ENCODE data around the gene USP54. TPM values are rescaled to one million over a fixed set of nuclear protein-coding genes. Genes with fewer than 3 reads are reported as not detected.

Gene USP54
- total and polyA plus RNA-seq, 2 of the 13 experiments (the other 11 are each of a cell fraction or from before 2014, with no cell fraction given): 18.1 to 25.0 TPM

- no peak for TF ChIP-seq GPBP1L1 (CRISPR knock-in tag; IDR thresholded peaks at IDR 0.05)
Observed at GRCh38 chr10:73485320-73485719, 105.8 kb downstream of the USP54 start (continued).

GRCh38 chr10:73480158-73480557, 111.0 kb downstream of the USP54 start:
- Histone ChIP-seq H3K79me2 (ENCODE audit: insufficient read depth, low read length) (no peaks in the 10 kb centered on the region), H3K9ac (ENCODE audit: insufficient read depth, low read depth, low read length) (no peak overlapping the region), H3K27me3 (ENCODE audit: control insufficient read depth in 1 of 2, insufficient read depth in 2 of 2, low read length in 2 of 2) (no peaks in the 10 kb centered on the region), H3K27ac (ENCODE audit: extremely low read length, insufficient read depth, low read length) (no peak overlapping the region), H3K4me2 (ENCODE audit: low read depth, low read length) (no peak overlapping the region), H3K4me3 (replicated peaks in 1 of 3; ENCODE audit: insufficient read depth in 1 of 3, low read depth in 2 of 3, low read length in 3 of 3) (no peak overlapping the region), H3K9me3 (ENCODE audit: low read length) (no peaks in the 10 kb centered on the region), H2AFZ (ENCODE audit: low read length) (no peak overlapping the region), H3K4me1 (ENCODE audit: insufficient read depth, low read length) (no peaks in the 10 kb centered on the region), H4K20me1 (ENCODE audit: insufficient read depth, low read length) (no peaks in the 10 kb centered on the region), H3K36me3 (replicated peaks in 1 of 2; ENCODE audit: control insufficient read depth in 1 of 2, insufficient read depth in 2 of 2, low read length in 2 of 2) (peaks cover 2 to 35% of the 10 kb centered on the region in 2 experiments; a peak in 3 of 5 replicates)
- DNase-seq (ENCODE audit: low spot score) (no peak), ATAC-seq (no peak), FAIRE-seq (no peak)
- no TSS peak for BruUV-seq (replicated peaks)
- CTCF ChIA-PET (ENCODE audit: low intra/inter-chr PET ratio, low total read pairs): no interaction called here
- TF ChIP-seq SMARCC2 (IDR thresholded peaks at IDR 0.05) (no peak), XRCC5 (optimal IDR thresholded peaks at IDR 0.05; ENCODE audit: low read length) (no peak), ZNF136 (CRISPR knock-in tag; IDR thresholded peaks at IDR 0.05; ENCODE audit: low read depth) (no peak), ZBTB44 (CRISPR knock-in tag; IDR thresholded peaks at IDR 0.05) (no peak), ZSCAN12 (CRISPR knock-in tag; IDR thresholded peaks at IDR 0.05) (no peak), REPIN1 (CRISPR knock-in tag; IDR thresholded peaks at IDR 0.05; ENCODE audit: borderline replicate concordance, low read depth) (no peak), GTF2F1 (IDR thresholded peaks at IDR 0.05; ENCODE audit: low read length) (no peak), KMT2B (CRISPR knock-in tag; IDR thresholded peaks at IDR 0.05) (no peak)
- in situ Hi-C loops (cut with HindIII; ENCODE audit: extremely low pct_ligation_motif_present, low pct_unique_long_range_greater_than_20kb) (no loop called here), intact Hi-C loops (cut with micrococcal nuclease; ENCODE audit: unreplicated experiment) (no loop called here)
- WGBS (ENCODE audit: low lambda C conversion rate): 95% methylated on average over 7 of the region's 7 CpGs
- POLR2A ChIA-PET: no interaction called here
